ENCODE measurements around the gene SIRT3. TPM values are rescaled to one million over a fixed set of nuclear protein-coding genes. Genes with fewer than 3 reads are reported as not detected.

The SIRT3 gene
- polyA plus RNA-seq, 1 donor (not counting 4 experiments of a cell fraction or from before 2014, with no cell fraction given), result 12.6 TPM

GRCh38 chr11:230431-230830 lies 5.7 kb downstream of the SIRT3 start:
- Histone ChIP-seq H3K27me3 (ENCODE audit: control insufficient read depth, extremely low read depth, insufficient read depth, low read length) (no peaks in the 10 kb centered on the region), H3K9ac (ENCODE audit: control insufficient read depth, extremely low read depth, insufficient read depth, low read length) (no peak overlapping the region), H3K36me3 (ENCODE audit: control insufficient read depth in 2 of 2, extremely low read depth in 1 of 2, insufficient read depth in 2 of 2, low read length in 2 of 2) (peaks cover 0 to 1% of the 10 kb centered on the region in 2 experiments), H3K79me2 (ENCODE audit: control insufficient read depth, insufficient read depth, low read length) (peaks cover 3% of the 10 kb centered on the region), H3K27ac (ENCODE audit: control insufficient read depth, insufficient read depth, low read length) (no peak overlapping the region), H4K20me1 (ENCODE audit: control insufficient read depth, extremely low read depth, insufficient read depth, low read length) (no peaks in the 10 kb centered on the region), H3K9me3 (ENCODE audit: control insufficient read depth, low read depth, low read length) (no peaks in the 10 kb centered on the region), H3K4me1 (ENCODE audit: control insufficient read depth, extremely low read depth, insufficient read depth, low read length) (peaks cover 6% of the 10 kb centered on the region), H3K4me2 (ENCODE audit: control insufficient read depth, extremely low read depth, insufficient read depth, low read depth, low read length) (no peak overlapping the region), H3K4me3 (ENCODE audit: control insufficient read depth in 2 of 3, extremely low read depth in 1 of 3, insufficient read depth in 2 of 3, low read depth in 1 of 3, low read length in 3 of 3) (no peak overlapping the region), H2AFZ (ENCODE audit: control insufficient read depth, low read length) (no peak overlapping the region), H3K9me1 (ENCODE audit: control insufficient read depth, extremely low read depth, insufficient read depth, low read length) (no peaks in the 10 kb centered on the region)
- no peak for FAIRE-seq
- DNase-seq (ENCODE audit: low read depth, low spot score), result no peak
- TF ChIP-seq EZH2 (IDR thresholded peaks at IDR 0.05; ENCODE audit: low read length) (no peak), CTCF (optimal IDR thresholded peaks at IDR 0.05 in 1 of 3, IDR thresholded peaks at IDR 0.05 in 1 of 3, conservative IDR thresholded peaks at IDR 0.05 in 1 of 3; ENCODE audit: extremely low read depth in 1 of 3, insufficient read depth in 2 of 3, low read length in 3 of 3) (no peak)
- dilution Hi-C loops (cut with MboI; ENCODE audit: extremely low pct_ligation_motif_present, low sequenced_read_pairs), result no loop called here

- TF ChIP-seq EZH2 (IDR thresholded peaks at IDR 0.05; ENCODE audit: low read length) (no peak), CTCF (optimal IDR thresholded peaks at IDR 0.05 in 1 of 3, IDR thresholded peaks at IDR 0.05 in 1 of 3, conservative IDR thresholded peaks at IDR 0.05 in 1 of 3; ENCODE audit: extremely low read depth in 1 of 3, insufficient read depth in 2 of 3, low read length in 3 of 3) (no peak)
- H4K20me1 ChIP-seq (ENCODE audit: control insufficient read depth, extremely low read depth, insufficient read depth, low read length), result no peaks in the 10 kb centered on the region
- H3K4me2 ChIP-seq (ENCODE audit: control insufficient read depth, extremely low read depth, insufficient read depth, low read depth, low read length), result no peak overlapping the region
- no peak overlapping the region for H3K4me3 ChIP-seq (ENCODE audit: control insufficient read depth in 2 of 3, extremely low read depth in 1 of 3, insufficient read depth in 2 of 3, low read depth in 1 of 3, low read length in 3 of 3)
- no peak overlapping the region for H3K9ac ChIP-seq (ENCODE audit: control insufficient read depth, extremely low read depth, insufficient read depth, low read length)
- H3K9me1 ChIP-seq (ENCODE audit: control insufficient read depth, extremely low read depth, insufficient read depth, low read length), result no peaks in the 10 kb centered on the region
- no peak overlapping the region for H2AFZ ChIP-seq (ENCODE audit: control insufficient read depth, low read length)
- no peak for DNase-seq (ENCODE audit: low read depth, low spot score)
- H3K79me2 ChIP-seq (ENCODE audit: control insufficient read depth, insufficient read depth, low read length), result no peaks in the 10 kb centered on the region
- peaks cover 1 to 2% of the 10 kb centered on the region in 2 experiments for H3K36me3 ChIP-seq (ENCODE audit: control insufficient read depth in 2 of 2, extremely low read depth in 1 of 2, insufficient read depth in 2 of 2, low read length in 2 of 2)
- FAIRE-seq, result no peak
- H3K27ac ChIP-seq (ENCODE audit: control insufficient read depth, insufficient read depth, low read length), result no peak overlapping the region
- H3K4me1 ChIP-seq (ENCODE audit: control insufficient read depth, extremely low read depth, insufficient read depth, low read length), result peaks cover 8% of the 10 kb centered on the region
- dilution Hi-C loops (cut with MboI; ENCODE audit: extremely low pct_ligation_motif_present, low sequenced_read_pairs), result no loop called here
- no peaks in the 10 kb centered on the region for H3K27me3 ChIP-seq (ENCODE audit: control insufficient read depth, extremely low read depth, insufficient read depth, low read length)
- H3K9me3 ChIP-seq (ENCODE audit: control insufficient read depth, low read depth, low read length), result no peaks in the 10 kb centered on the region
These were observed 8.2 kb downstream of the SIRT3 start for GRCh38 chr11:227824-228379.

Data from keratinocyte (primary cell).